Mesodermal cell (in vitro differentiated cells): Measurements from ENCODE around the gene NET1.

ENCODE experiments used
- H3K27ac ChIP-seq: 2 replicates; pipeline ENCODE4 v1.7.0; 2013; ENCODE audit warnings: mild to moderate bottlenecking, low read depth, low read length, moderate library complexity; ENCODE audit not compliant: severe bottlenecking
- H3K36me3 ChIP-seq: 2 replicates; pipeline ENCODE4 v1.7.1; 2013; ENCODE audit warnings: mild to moderate bottlenecking, low read length, moderate library complexity; ENCODE audit not compliant: control insufficient read depth, insufficient read depth
- H3K4me1 ChIP-seq: one replicate; pipeline ENCODE4 v1.7.1; 2013; ENCODE audit warnings: mild to moderate bottlenecking, low read length; ENCODE audit not compliant: insufficient read depth, control insufficient read depth, poor library complexity, severe bottlenecking
- H3K4me3 ChIP-seq: 2 replicates; pipeline ENCODE4 v1.7.0; 2013; ENCODE audit warnings: low read length, control low read depth, mild to moderate bottlenecking; ENCODE audit not compliant: insufficient read depth, poor library complexity, severe bottlenecking; ENCODE audit errors: extremely low read depth
- H3K9me3 ChIP-seq: 2 replicates; pipeline ENCODE4 v1.7.1; 2013; ENCODE audit warnings: mild to moderate bottlenecking, low read length, moderate library complexity; ENCODE audit not compliant: control insufficient read depth
- WGBS, 2 experiments: methylation state at CpG; one replicate each; pipeline ENCODE4 v1.1.5; 2013; ENCODE audit warnings: missing lambda C conversion rate in 2 of 2; ENCODE audit not compliant: insufficient coverage in 2 of 2; 5-methylcytosine and 5-hydroxymethylcytosine counted together

Gene NET1

GRCh38 chr10:5457741-5458140 is 45.4 kb downstream of the NET1 start:
- 86 to 98% methylated on average over 3 of the region's 3 CpGs for WGBS, 2 experiments
- Histone ChIP-seq H3K27ac (no peak overlapping the region), H3K4me3 (no peak overlapping the region), H3K36me3 (peaks cover 85% of the 10 kb centered on the region), H3K9me3 (no peaks in the 10 kb centered on the region), H3K4me1 (peaks cover 9% of the 10 kb centered on the region)

- peaks cover 79% of the 10 kb centered on the region for H3K36me3 ChIP-seq
- no peak overlapping the region for H3K4me3 ChIP-seq
- no peaks in the 10 kb centered on the region for H3K9me3 ChIP-seq
- whole genome bisulfite sequencing, 2 experiments, result 100% methylated on average over 1 of the region's 1 CpG
- peaks cover 9% of the 10 kb centered on the region for H3K4me1 ChIP-seq
- no peak overlapping the region for H3K27ac ChIP-seq
Measured at GRCh38 chr10:5458425-5458824, 46.1 kb downstream of the NET1 start.

GRCh38 chr10:5458949-5459747 is 46.8 kb downstream of the NET1 start:
- Histone ChIP-seq H3K4me3 (no peak overlapping the region), H3K9me3 (no peaks in the 10 kb centered on the region), H3K27ac (no peak overlapping the region), H3K36me3 (peaks cover 72% of the 10 kb centered on the region), H3K4me1 (peaks cover 9% of the 10 kb centered on the region)
- 94 to 95% methylated on average over 3 of the region's 8 CpGs for WGBS, 2 experiments

GRCh38 chr10:5460468-5461202 is 48.3 kb downstream of the NET1 start:
- peaks cover 59% of the 10 kb centered on the region for H3K36me3 ChIP-seq
- H3K4me3 ChIP-seq, result no peak overlapping the region
- H3K27ac ChIP-seq, result no peak overlapping the region
- H3K9me3 ChIP-seq, result no peaks in the 10 kb centered on the region
- peaks cover 9% of the 10 kb centered on the region for H3K4me1 ChIP-seq
- 95 to 96% methylated on average over 6 to 9 of the region's 14 CpGs for WGBS, 2 experiments

GRCh38 chr10:5461203-5461588 is 48.8 kb downstream of the NET1 start:
- peaks cover 54% of the 10 kb centered on the region for H3K36me3 ChIP-seq
- H3K27ac ChIP-seq, result no peak overlapping the region
- WGBS, 2 experiments, result 93% methylated on average over 3 of the region's 4 CpGs; no CpG with 5 or more reads in 1 of the 2 experiments
- no peak overlapping the region for H3K4me3 ChIP-seq
- H3K4me1 ChIP-seq, result peaks cover 12% of the 10 kb centered on the region
- H3K9me3 ChIP-seq, result no peaks in the 10 kb centered on the region

GRCh38 chr10:5461914-5462840 is 49.8 kb downstream of the NET1 start:
- Histone ChIP-seq H3K36me3 (peaks cover 45% of the 10 kb centered on the region), H3K4me1 (peaks cover 19% of the 10 kb centered on the region), H3K4me3 (no peak overlapping the region), H3K27ac (peak overlapping the region; percentile 12), H3K9me3 (no peaks in the 10 kb centered on the region)
- WGBS, 2 experiments, result 89 to 91% methylated on average over 12 to 15 of the region's 17 CpGs

- Histone ChIP-seq H3K4me3 (no peak overlapping the region), H3K4me1 (peaks cover 24% of the 10 kb centered on the region), H3K9me3 (no peaks in the 10 kb centered on the region), H3K36me3 (peaks cover 39% of the 10 kb centered on the region), H3K27ac (no peak overlapping the region)
- 94 to 97% methylated on average over 5 to 6 of the region's 7 CpGs for WGBS, 2 experiments
Measured at GRCh38 chr10:5462841-5463293, 50.5 kb downstream of the NET1 start.

- Histone ChIP-seq H3K4me3 (no peak overlapping the region), H3K36me3 (peaks cover 22% of the 10 kb centered on the region), H3K4me1 (peaks cover 24% of the 10 kb centered on the region), H3K9me3 (no peaks in the 10 kb centered on the region), H3K27ac (no peak overlapping the region)
- WGBS, 2 experiments, result 70 to 83% methylated on average over 3 to 4 of the region's 5 CpGs
Measured at GRCh38 chr10:5464546-5464945, 52.2 kb downstream of the NET1 start.

GRCh38 chr10:5465976-5466450 is 53.7 kb downstream of the NET1 start:
- Histone ChIP-seq H3K27ac (peak overlapping the region; percentile 83), H3K4me1 (peaks cover 23% of the 10 kb centered on the region), H3K4me3 (no peak overlapping the region), H3K36me3 (peaks cover 8% of the 10 kb centered on the region), H3K9me3 (no peaks in the 10 kb centered on the region)
- 74 to 82% methylated on average over 10 to 11 of the region's 12 CpGs for WGBS, 2 experiments
